ENCODE results near the gene RNF208.
A peak's percentile ranks its signal among the peaks of the same experiment; 100 is the strongest.

Gene RNF208

GRCh38 chr9:137228506-137228967 lies 6.5 kb upstream of the RNF208 start:
- DNase-seq (ENCODE audit: extremely low read depth in 1 of 2, low read depth in 1 of 2), result no peak

GRCh38 chr9:137227853-137228505 lies 5.9 kb upstream of the RNF208 start:
- DNase-seq (ENCODE audit: extremely low read depth in 1 of 2, low read depth in 1 of 2), result no peak

GRCh38 chr9:137227054-137227852 lies 5.2 kb upstream of the RNF208 start, which contains the start of gene RNF224:
RNF224 (plus strand) TSS chr9:137227502; CDS start chr9:137228336, 834 bp downstream.
- DNase-seq (ENCODE audit: extremely low read depth in 1 of 2, low read depth in 1 of 2), result peak; percentile 61 to 76

GRCh38 chr9:137226338-137227053 lies 4.5 kb upstream of the RNF208 start:
- no peak for DNase-seq (ENCODE audit: extremely low read depth in 1 of 2, low read depth in 1 of 2)

- DNase-seq (ENCODE audit: extremely low read depth in 1 of 2, low read depth in 1 of 2), result no peak
Measured at GRCh38 chr9:137225699-137226331, 3.8 kb upstream of the RNF208 start.

- no peak for DNase-seq (ENCODE audit: extremely low read depth in 1 of 2, low read depth in 1 of 2)
Measured at GRCh38 chr9:137224830-137225694, 3.0 kb upstream of the RNF208 start, which contains the start of gene CYSRT1. CYSRT1 (plus strand) TSS chr9:137225174; CDS start chr9:137225622, 448 bp downstream.

- DNase-seq (ENCODE audit: extremely low read depth in 1 of 2, low read depth in 1 of 2), result peak; percentile 97 to 98
Measured at GRCh38 chr9:137223078-137223970, 1.3 kb upstream of the RNF208 start.

- no peak for DNase-seq (ENCODE audit: extremely low read depth in 1 of 2, low read depth in 1 of 2)
Measured at GRCh38 chr9:137221506-137222111, 431 bp downstream of the RNF208 start.

- no peak for DNase-seq (ENCODE audit: extremely low read depth in 1 of 2, low read depth in 1 of 2)
Measured at GRCh38 chr9:137221095-137221505, 940 bp downstream of the RNF208 start.

- DNase-seq (ENCODE audit: extremely low read depth in 1 of 2, low read depth in 1 of 2), result no peak
Measured at GRCh38 chr9:137220317-137221094, 1.5 kb downstream of the RNF208 start.

GRCh38 chr9:137219757-137220316 lies 2.2 kb downstream of the RNF208 start:
- DNase-seq (ENCODE audit: extremely low read depth in 1 of 2, low read depth in 1 of 2), result no peak

- DNase-seq (ENCODE audit: extremely low read depth in 1 of 2, low read depth in 1 of 2), result no peak
Measured at GRCh38 chr9:137218754-137219271, 3.2 kb downstream of the RNF208 start.

- no peak for DNase-seq (ENCODE audit: extremely low read depth in 1 of 2, low read depth in 1 of 2)
Measured at GRCh38 chr9:137218212-137218753, 3.8 kb downstream of the RNF208 start.

GRCh38 chr9:137217276-137218211 lies 4.5 kb downstream of the RNF208 start:
- no peak for DNase-seq (ENCODE audit: extremely low read depth in 1 of 2, low read depth in 1 of 2)

- no peak for DNase-seq (ENCODE audit: extremely low read depth in 1 of 2, low read depth in 1 of 2)
Measured at GRCh38 chr9:137216188-137216965, 5.7 kb downstream of the RNF208 start.
